Measurements from ENCODE around the gene TMEM11.

DNA sequence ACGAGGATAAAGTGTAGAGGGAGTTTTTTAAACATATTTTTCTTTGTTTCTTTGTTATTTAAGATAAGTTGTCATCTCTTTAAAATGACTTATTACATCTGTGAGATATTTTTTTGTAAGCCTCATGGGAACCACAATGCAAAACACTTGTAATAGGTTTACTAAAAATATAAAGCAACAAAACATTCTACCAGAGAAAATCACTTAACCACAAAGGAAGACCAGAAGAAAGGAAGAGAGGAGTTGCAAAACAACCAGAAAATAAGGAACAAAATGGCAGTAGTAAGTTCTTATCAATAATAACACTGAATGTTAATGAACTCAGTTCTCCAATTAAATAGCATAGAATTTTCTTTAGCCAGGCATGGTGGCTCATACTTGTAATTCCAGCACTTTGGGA lies 64.3 kb downstream of the TMEM11 start:
- TF ChIP-seq, protein P1, sequence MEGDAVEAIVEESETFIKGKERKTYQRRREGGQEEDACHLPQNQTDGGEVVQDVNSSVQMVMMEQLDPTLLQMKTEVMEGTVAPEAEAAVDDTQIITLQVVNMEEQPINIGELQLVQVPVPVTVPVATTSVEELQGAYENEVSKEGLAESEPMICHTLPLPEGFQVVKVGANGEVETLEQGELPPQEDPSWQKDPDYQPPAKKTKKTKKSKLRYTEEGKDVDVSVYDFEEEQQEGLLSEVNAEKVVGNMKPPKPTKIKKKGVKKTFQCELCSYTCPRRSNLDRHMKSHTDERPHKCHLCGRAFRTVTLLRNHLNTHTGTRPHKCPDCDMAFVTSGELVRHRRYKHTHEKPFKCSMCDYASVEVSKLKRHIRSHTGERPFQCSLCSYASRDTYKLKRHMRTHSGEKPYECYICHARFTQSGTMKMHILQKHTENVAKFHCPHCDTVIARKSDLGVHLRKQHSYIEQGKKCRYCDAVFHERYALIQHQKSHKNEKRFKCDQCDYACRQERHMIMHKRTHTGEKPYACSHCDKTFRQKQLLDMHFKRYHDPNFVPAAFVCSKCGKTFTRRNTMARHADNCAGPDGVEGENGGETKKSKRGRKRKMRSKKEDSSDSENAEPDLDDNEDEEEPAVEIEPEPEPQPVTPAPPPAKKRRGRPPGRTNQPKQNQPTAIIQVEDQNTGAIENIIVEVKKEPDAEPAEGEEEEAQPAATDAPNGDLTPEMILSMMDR (IDR thresholded peaks at IDR 0.05): no peak
- TF ChIP-seq POLR2AphosphoS5 (IDR thresholded peaks at IDR 0.05) (no peak), POLR2A (IDR thresholded peaks at IDR 0.05) (no peak)
